HFF-Myc (cell line): ENCODE data around the gene ASTN1.

Experiments used
- DNase-seq: peaks from one replicate; pipeline ENCODE4 v3.0.0-alpha.2; 2011; ENCODE audit warnings: low read depth; ENCODE audit errors: extremely low read depth
- H3K4me3 ChIP-seq: replicated peaks from 2 replicates; pipeline ENCODE4 v1.5.1; 2011; ENCODE audit warnings: low read depth, mild to moderate bottlenecking, control low read depth, low read length
- TF ChIP-seq, protein P1 (sequence below): IDR thresholded peaks from 2 replicates; pipeline ENCODE4 v1.5.1; 2012; ENCODE audit warnings: mild to moderate bottlenecking, low read depth, low read length, control low read depth; ENCODE audit errors: missing control alignments

ASTN1 gene

GRCh38 chr1:176837708-176838107 is 326.8 kb downstream of the ASTN1 start:
- no peak overlapping the region for H3K4me3 ChIP-seq
- TF ChIP-seq, protein P1, sequence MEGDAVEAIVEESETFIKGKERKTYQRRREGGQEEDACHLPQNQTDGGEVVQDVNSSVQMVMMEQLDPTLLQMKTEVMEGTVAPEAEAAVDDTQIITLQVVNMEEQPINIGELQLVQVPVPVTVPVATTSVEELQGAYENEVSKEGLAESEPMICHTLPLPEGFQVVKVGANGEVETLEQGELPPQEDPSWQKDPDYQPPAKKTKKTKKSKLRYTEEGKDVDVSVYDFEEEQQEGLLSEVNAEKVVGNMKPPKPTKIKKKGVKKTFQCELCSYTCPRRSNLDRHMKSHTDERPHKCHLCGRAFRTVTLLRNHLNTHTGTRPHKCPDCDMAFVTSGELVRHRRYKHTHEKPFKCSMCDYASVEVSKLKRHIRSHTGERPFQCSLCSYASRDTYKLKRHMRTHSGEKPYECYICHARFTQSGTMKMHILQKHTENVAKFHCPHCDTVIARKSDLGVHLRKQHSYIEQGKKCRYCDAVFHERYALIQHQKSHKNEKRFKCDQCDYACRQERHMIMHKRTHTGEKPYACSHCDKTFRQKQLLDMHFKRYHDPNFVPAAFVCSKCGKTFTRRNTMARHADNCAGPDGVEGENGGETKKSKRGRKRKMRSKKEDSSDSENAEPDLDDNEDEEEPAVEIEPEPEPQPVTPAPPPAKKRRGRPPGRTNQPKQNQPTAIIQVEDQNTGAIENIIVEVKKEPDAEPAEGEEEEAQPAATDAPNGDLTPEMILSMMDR: no peak
- no peak for DNase-seq

GRCh38 chr1:176831150-176831549 is 333.4 kb downstream of the ASTN1 start:
- no peak overlapping the region for H3K4me3 ChIP-seq
- TF ChIP-seq, protein P1: no peak
- DNase-seq: no peak

DNA sequence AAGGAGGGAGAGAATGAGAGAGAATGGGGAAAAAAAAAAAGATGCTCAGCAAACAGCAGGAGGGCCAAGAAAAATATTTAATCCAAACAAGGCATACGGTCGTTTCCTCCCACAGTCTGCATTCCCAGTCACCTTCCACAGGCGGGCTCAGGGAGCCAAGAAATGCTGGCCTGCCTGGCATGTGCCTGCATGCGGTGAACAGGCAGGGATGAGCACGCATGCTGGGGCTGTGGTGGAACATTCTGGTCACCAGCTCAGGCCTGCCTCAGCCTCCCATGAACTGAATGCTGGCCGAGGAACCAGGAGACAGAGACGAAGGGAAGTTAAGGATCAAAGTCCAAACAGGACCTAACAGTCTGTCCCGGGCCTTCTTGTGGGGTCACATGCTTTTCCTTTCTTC is 335.3 kb downstream of the ASTN1 start:
- H3K4me3 ChIP-seq: no peak overlapping the region
- TF ChIP-seq, protein P1: no peak
- DNase-seq: no peak

DNA sequence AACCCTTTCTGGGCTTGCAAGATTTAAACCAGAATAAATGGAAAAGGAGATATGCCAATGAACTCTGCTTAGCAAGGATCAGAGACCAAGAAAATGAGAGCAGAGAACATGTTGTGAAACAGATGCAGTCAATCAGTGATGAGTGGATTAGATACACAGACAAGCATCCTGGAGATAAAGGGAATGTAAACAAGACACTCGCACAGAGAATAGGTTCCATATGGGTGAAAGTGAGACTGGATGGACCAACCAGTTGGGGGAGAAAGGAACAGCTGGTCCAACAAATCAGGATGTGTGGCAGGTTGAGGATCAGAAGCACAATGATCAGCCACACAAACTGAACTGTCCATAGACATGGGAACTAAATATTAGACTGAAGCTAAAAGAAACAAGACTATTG is 338.2 kb downstream of the ASTN1 start:
- TF ChIP-seq, protein P1: no peak
- no peak for DNase-seq
- no peak overlapping the region for H3K4me3 ChIP-seq

GRCh38 chr1:176820391-176821031 is 344.0 kb downstream of the ASTN1 start:
- TF ChIP-seq, protein P1: no peak
- no peak overlapping the region for H3K4me3 ChIP-seq
- no peak for DNase-seq

- DNase-seq: no peak
- TF ChIP-seq, protein P1: no peak
- H3K4me3 ChIP-seq: no peak overlapping the region
These were observed 348.3 kb downstream of the ASTN1 start for GRCh38 chr1:176816232-176816631.

DNA sequence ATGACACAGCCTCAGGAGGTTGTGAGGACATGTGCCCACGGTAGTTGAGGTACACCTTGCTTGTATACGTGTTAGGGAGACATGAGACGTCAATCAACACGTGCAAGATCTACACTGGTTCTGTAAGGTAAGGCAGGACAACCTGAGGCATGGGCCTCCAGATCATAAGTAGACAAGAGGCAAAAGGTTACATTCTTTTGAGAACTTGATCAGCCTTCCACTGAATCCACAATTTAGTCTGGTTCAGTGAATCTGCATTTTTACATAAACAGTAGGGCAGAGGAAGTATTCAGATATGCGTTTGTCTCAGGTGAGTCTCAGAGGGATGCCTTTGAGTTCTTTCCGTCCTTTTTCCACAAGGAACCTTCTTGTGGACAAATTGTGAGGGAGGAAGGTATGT is 348.9 kb downstream of the ASTN1 start:
- H3K4me3 ChIP-seq: no peak overlapping the region
- no peak for DNase-seq
- TF ChIP-seq, protein P1: no peak
